ENCODE data around the gene ARHGEF12. TPM values are rescaled to one million over a fixed set of nuclear protein-coding genes. Genes with fewer than 3 reads are reported as not detected.

The ARHGEF12 gene
- total RNA-seq, 4 donors from 2014 or later, result 75.9 to 116 (median 94.3) TPM

DNA sequence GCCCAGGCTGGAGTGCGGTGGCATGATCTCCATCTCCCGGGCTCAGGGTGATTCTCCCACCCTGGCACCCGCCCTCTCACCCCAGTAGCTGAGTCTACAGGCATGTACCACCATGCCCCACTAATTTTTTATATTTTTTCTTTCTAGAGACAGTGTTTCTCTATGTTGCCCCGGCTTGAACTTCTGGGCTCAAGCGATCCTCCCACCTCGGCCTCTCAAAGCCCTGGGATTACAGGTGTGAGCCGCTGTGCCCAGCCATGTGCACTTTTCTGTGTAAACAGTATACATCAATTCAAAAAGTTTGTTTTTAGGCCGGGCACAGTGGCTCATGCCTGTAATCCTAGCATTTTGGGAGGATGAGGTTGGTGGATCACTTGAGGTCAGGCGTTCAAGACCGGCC lies 190.0 kb downstream of the ARHGEF12 start:
- H3K4me1 ChIP-seq, result peaks cover 0 to 12% (median 2%) of the 10 kb centered on the region in 4 donors
- H3K27me3 ChIP-seq, result peaks cover 93% of the 10 kb centered on the region
- 47 to 51% methylated on average over 7 to 10 of the region's 10 CpGs for WGBS, 2 donors (ENCODE audit: low coverage in 1 of 2)
- intact Hi-C loops (cut with DNase I; ENCODE audit: low total_unique reads) (no loop called here), in situ Hi-C loops (cut with MboI; ENCODE audit: low pct_ligation_motif_present in 1 of 4, low pct_unique_long_range_greater_than_20kb in 1 of 4, low sequenced_read_pairs in 3 of 4) (no loop called here)
- no peak overlapping the region for H3K27ac ChIP-seq
- no peak for DNase-seq
- H3K36me3 ChIP-seq, result no peaks in the 10 kb centered on the region
- H3K4me3 ChIP-seq, result no peak overlapping the region
- H3K9me3 ChIP-seq, result no peaks in the 10 kb centered on the region
- TF ChIP-seq POLR2A (IDR thresholded peaks at IDR 0.05) (no peak), POLR2AphosphoS5 (IDR thresholded peaks at IDR 0.05) (no peak), EP300 (IDR thresholded peaks at IDR 0.05; ENCODE audit: low read depth) (no peak)

DNA sequence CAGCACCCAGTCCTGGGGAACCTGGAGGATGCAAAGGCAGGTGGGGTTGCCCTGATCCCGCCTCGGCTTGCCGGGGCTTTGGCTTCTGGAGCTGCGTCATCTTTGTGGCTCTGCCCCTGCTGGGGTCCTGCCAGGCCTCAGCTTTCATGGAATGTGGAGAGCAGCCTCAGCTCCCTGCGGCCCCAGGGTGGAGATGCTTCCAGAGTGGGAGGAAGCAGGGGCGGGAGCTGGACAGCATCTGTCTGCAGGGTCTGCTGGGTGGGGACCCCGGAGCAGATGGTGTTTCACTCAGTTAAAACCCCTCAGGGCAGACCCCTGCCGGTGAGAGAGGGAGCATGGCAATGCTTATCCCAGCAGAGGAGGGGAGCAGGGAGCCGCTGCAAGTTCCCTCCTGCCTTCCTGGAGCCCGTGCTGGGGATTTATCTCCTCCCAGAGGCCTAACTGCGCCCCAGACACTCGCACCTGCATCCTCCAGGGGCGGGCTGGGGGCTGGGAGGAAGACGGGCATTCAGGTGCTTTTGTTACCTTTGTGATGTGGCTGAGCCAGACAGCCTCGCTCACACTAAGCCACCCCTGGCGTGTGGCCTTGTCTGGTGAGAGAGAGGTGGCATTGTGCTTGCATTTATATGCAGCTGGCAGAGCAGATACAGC lies 191.0 kb downstream of the ARHGEF12 start:
- Histone ChIP-seq H3K4me1 (peaks cover 0 to 12% (median 2%) of the 10 kb centered on the region in 4 donors), H3K27ac (no peak overlapping the region), H3K27me3 (peaks cover 93% of the 10 kb centered on the region), H3K4me3 (no peak overlapping the region), H3K9me3 (no peaks in the 10 kb centered on the region), H3K36me3 (no peaks in the 10 kb centered on the region)
- DNase-seq, result no peak
- WGBS, 2 donors (ENCODE audit: low coverage in 1 of 2), result 27% methylated on average over 16 of the region's 16 CpGs; no CpG with 5 or more reads in 1 of the 2 donors
- intact Hi-C loops (cut with DNase I; ENCODE audit: low total_unique reads) (no loop called here), in situ Hi-C loops (cut with MboI; ENCODE audit: low pct_ligation_motif_present in 1 of 4, low pct_unique_long_range_greater_than_20kb in 1 of 4, low sequenced_read_pairs in 3 of 4) (no loop called here)
- TF ChIP-seq, protein P1, sequence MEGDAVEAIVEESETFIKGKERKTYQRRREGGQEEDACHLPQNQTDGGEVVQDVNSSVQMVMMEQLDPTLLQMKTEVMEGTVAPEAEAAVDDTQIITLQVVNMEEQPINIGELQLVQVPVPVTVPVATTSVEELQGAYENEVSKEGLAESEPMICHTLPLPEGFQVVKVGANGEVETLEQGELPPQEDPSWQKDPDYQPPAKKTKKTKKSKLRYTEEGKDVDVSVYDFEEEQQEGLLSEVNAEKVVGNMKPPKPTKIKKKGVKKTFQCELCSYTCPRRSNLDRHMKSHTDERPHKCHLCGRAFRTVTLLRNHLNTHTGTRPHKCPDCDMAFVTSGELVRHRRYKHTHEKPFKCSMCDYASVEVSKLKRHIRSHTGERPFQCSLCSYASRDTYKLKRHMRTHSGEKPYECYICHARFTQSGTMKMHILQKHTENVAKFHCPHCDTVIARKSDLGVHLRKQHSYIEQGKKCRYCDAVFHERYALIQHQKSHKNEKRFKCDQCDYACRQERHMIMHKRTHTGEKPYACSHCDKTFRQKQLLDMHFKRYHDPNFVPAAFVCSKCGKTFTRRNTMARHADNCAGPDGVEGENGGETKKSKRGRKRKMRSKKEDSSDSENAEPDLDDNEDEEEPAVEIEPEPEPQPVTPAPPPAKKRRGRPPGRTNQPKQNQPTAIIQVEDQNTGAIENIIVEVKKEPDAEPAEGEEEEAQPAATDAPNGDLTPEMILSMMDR (IDR thresholded peaks at IDR 0.05), result no peak
- TF ChIP-seq POLR2A (IDR thresholded peaks at IDR 0.05) (no peak), POLR2AphosphoS5 (IDR thresholded peaks at IDR 0.05) (no peak), EP300 (IDR thresholded peaks at IDR 0.05; ENCODE audit: low read depth) (no peak)

GRCh38 chr11:120528749-120529148 lies 192.5 kb downstream of the ARHGEF12 start:
- Histone ChIP-seq H3K4me3 (no peak overlapping the region), H3K36me3 (no peaks in the 10 kb centered on the region), H3K27ac (no peak overlapping the region), H3K9me3 (no peaks in the 10 kb centered on the region), H3K27me3 (peaks cover 93% of the 10 kb centered on the region), H3K4me1 (peaks cover 0 to 12% (median 2%) of the 10 kb centered on the region in 4 donors)
- DNase-seq, result no peak
- 84 to 100% methylated on average over 1 to 4 of the region's 4 CpGs for WGBS, 2 donors (ENCODE audit: low coverage in 1 of 2)
- in situ Hi-C loops (cut with MboI; ENCODE audit: low pct_ligation_motif_present in 1 of 4, low pct_unique_long_range_greater_than_20kb in 1 of 4, low sequenced_read_pairs in 3 of 4) (no loop called here), intact Hi-C loops (cut with DNase I; ENCODE audit: low total_unique reads) (no loop called here)
- no peak for TF ChIP-seq POLR2A (IDR thresholded peaks at IDR 0.05)

GRCh38 chr11:120529214-120529613 lies 193.0 kb downstream of the ARHGEF12 start:
- in situ Hi-C loops (cut with MboI; ENCODE audit: low pct_ligation_motif_present in 1 of 4, low pct_unique_long_range_greater_than_20kb in 1 of 4, low sequenced_read_pairs in 3 of 4), result no loop called here
- WGBS, 2 donors (ENCODE audit: low coverage in 1 of 2), result 79% methylated on average over 7 of the region's 7 CpGs; no CpG with 5 or more reads in 1 of the 2 donors
- Histone ChIP-seq H3K4me3 (no peak overlapping the region), H3K27me3 (peaks cover 93% of the 10 kb centered on the region), H3K36me3 (no peaks in the 10 kb centered on the region), H3K9me3 (no peaks in the 10 kb centered on the region), H3K27ac (no peak overlapping the region), H3K4me1 (peaks cover 0 to 12% (median 2%) of the 10 kb centered on the region in 4 donors)
- no peak for DNase-seq
- no peak for TF ChIP-seq POLR2AphosphoS5 (IDR thresholded peaks at IDR 0.05)
- no peak for TF ChIP-seq POLR2A (IDR thresholded peaks at IDR 0.05)
- TF ChIP-seq, protein P1 (IDR thresholded peaks at IDR 0.05), result no peak
- no peak for TF ChIP-seq EP300 (IDR thresholded peaks at IDR 0.05; ENCODE audit: low read depth)
- intact Hi-C loops (cut with DNase I; ENCODE audit: low total_unique reads), result no loop called here

DNA sequence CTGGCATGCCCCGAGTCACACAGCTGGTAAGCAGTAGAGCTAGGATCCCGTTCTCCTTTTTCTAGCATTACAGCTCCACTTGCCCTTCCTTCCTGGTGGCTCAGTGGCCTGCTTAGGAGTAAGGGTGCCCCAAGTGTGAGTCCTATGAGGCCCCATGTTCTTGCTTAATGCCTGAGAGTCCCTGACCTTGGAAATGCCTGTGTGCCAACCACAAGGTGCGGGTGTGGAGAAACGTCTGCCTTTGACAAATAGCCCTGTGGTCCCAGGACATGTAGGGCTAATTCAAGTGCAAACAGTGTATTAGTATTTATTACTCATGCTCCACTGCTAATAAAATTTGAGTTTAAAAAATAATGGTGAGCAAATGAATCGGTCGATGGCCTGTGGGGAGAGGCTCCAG lies 193.7 kb downstream of the ARHGEF12 start:
- peaks cover 0 to 12% (median 2%) of the 10 kb centered on the region in 4 donors for H3K4me1 ChIP-seq
- in situ Hi-C loops (cut with MboI; ENCODE audit: low pct_ligation_motif_present in 1 of 4, low pct_unique_long_range_greater_than_20kb in 1 of 4, low sequenced_read_pairs in 3 of 4), result no loop called here
- H3K27me3 ChIP-seq, result peaks cover 93% of the 10 kb centered on the region
- H3K4me3 ChIP-seq, result no peak overlapping the region
- DNase-seq, result no peak
- intact Hi-C loops (cut with DNase I; ENCODE audit: low total_unique reads), result no loop called here
- H3K27ac ChIP-seq, result no peak overlapping the region
- TF ChIP-seq POLR2AphosphoS5 (IDR thresholded peaks at IDR 0.05), result no peak
- no peak for TF ChIP-seq POLR2A (IDR thresholded peaks at IDR 0.05)
- TF ChIP-seq, protein P1 (IDR thresholded peaks at IDR 0.05), result no peak
- TF ChIP-seq EP300 (IDR thresholded peaks at IDR 0.05; ENCODE audit: low read depth), result no peak
- 79 to 100% methylated on average over 2 to 6 of the region's 6 CpGs for WGBS, 2 donors (ENCODE audit: low coverage in 1 of 2)
- no peaks in the 10 kb centered on the region for H3K9me3 ChIP-seq
- no peaks in the 10 kb centered on the region for H3K36me3 ChIP-seq

Measured in transverse colon (tissue), 4 donors.